Sigmoid colon (tissue), 7 donors: ENCODE results near the gene PCDHA1. TPM values are rescaled to one million over a fixed set of nuclear protein-coding genes. Genes with fewer than 3 reads are reported as not detected.

Experiments
- DNase-seq: peaks from one replicate; pipeline ENCODE4 v3.0.0-alpha.2; 2019
- H3K27ac ChIP-seq, 4 donors: fragments of 200-600 bp; sonication (generic); one replicate each; pipeline ENCODE4 v1.5.1; 2016 to 2019; ENCODE audit warnings: mild to moderate bottlenecking in 1 of 4
- H3K27me3 ChIP-seq, 3 donors: fragments of 200-600 bp; sonication (generic); one replicate each; pipeline ENCODE4 v1.5.1; 2019; ENCODE audit warnings: mild to moderate bottlenecking in 1 of 3
- H3K36me3 ChIP-seq, 4 donors: fragments of 200-600 bp; sonication (generic); one replicate each; pipeline ENCODE4 v1.5.1; 2016 to 2019
- H3K4me1 ChIP-seq, 4 donors: fragments of 200-600 bp; sonication (generic); one replicate each; pipeline ENCODE4 v1.5.1; 2017 to 2019
- H3K4me3 ChIP-seq, 4 donors: fragments of 200-600 bp; sonication (generic); one replicate each; pipeline ENCODE4 v1.5.1; 2017 to 2019; ENCODE audit warnings: mild to moderate bottlenecking in 2 of 4, moderate library complexity in 1 of 4
- H3K9me3 ChIP-seq, 4 donors: fragments of 200-600 bp in 3 of 4; sonication (generic) in 3 of 4; one replicate each; pipeline versions ENCODE4 v1.5.1 to v1.6.1; 2013 to 2019
- EP300 ChIP-seq, 4 donors: sonication (generic); formaldehyde crosslinking; IDR thresholded peaks; one replicate each; pipeline ENCODE4 v1.6.1; 2017; ENCODE audit warnings: antibody characterized with exemption in 4 of 4
- POLR2A ChIP-seq, 2 donors: fragments of 450-650 bp; IDR thresholded peaks; one replicate each; pipeline ENCODE4 v1.6.1; 2016; ENCODE audit warnings: antibody characterized with exemption in 2 of 2, mild to moderate bottlenecking in 2 of 2, moderate library complexity in 2 of 2
- POLR2AphosphoS5 ChIP-seq, 4 donors: sonication (generic); formaldehyde crosslinking; IDR thresholded peaks; one replicate each; pipeline ENCODE4 v1.6.1; 2017; ENCODE audit warnings: antibody characterized with exemption in 4 of 4
- WGBS, 2 donors: extraction: QIAGEN DNeasy Blood & Tissue Kit; methylation state at CpG; one replicate each; pipeline ENCODE4 v1.1.7; 2013; 5-methylcytosine and 5-hydroxymethylcytosine counted together
- intact Hi-C: fragments of 100-400 bp; cut with DNase I; formaldehyde crosslinking; loops from one replicate; pipeline ENCODE4 v1.15.1; 2023
- polyA plus RNA-seq, 3 donors: library from polyadenylated mRNA; stranded (reverse); fragments of 200-250 nt; gene quantifications; one replicate each; pipeline ENCODE4 v1.2.3, GENCODE V29; 2013
- total RNA-seq, 4 donors: library from RNA; depleted of rRNA; stranded (reverse); fragments of >200 nt; gene quantifications; one replicate each; pipeline ENCODE4 v1.1.0, GENCODE V29; 2016
- TF ChIP-seq, protein P1 (sequence below), 4 experiments: fragments of 450-650 bp in 3 of 4; fragments of 200-600 bp in 1 of 4; IDR thresholded peaks; one replicate each; pipeline ENCODE4 v1.5.1; 2016 to 2019; ENCODE audit warnings: antibody characterized with exemption in 4 of 4, mild to moderate bottlenecking in 3 of 4, moderate library complexity in 2 of 4
- donor health status: healthy with polysubstance abuse.
- donor health status: Bipolar disorder and iron deficiency.
- donor health status: healthy.

PCDHA1 gene
- total and polyA plus RNA-seq, 7 donors, result 0.10 TPM; not detected in 6

DNA sequence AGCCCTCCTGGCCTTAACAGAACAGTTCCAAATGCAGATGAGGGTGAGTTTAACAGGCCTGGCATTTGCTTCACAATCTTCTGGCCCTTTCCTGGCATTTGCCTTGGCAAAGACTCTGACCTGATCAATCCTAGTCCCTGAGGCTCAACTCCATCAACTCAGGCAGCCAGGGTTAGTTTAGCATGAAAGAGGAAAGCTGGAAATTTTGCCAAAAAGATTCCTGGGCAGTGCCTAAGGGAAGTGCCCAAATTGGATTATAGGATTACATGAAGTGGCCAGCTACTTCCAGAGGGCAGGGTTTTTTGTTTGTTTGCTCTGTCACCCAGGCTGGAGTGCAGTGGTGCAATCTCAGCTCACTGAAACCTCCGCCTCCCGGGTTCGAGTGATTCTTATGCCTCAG is 217.1 kb downstream of the PCDHA1 start:
- no peaks in the 10 kb centered on the region for H3K9me3 ChIP-seq
- intact Hi-C loops, result no loop called here
- 92 to 95% methylated on average over 3 of the region's 3 CpGs for WGBS, 2 donors
- H3K27me3 ChIP-seq, result peaks cover 0 to 29% (median 14%) of the 10 kb centered on the region in 3 donors
- peaks cover 0 to 13% (median 7%) of the 10 kb centered on the region in 4 donors for H3K4me1 ChIP-seq
- H3K36me3 ChIP-seq, result no peaks in the 10 kb centered on the region
- DNase-seq, result no peak
- TF ChIP-seq EP300 (IDR thresholded peaks at IDR 0.05) (no peak), POLR2A (IDR thresholded peaks at IDR 0.05) (no peak), POLR2AphosphoS5 (IDR thresholded peaks at IDR 0.05) (no peak)
- TF ChIP-seq, protein P1, sequence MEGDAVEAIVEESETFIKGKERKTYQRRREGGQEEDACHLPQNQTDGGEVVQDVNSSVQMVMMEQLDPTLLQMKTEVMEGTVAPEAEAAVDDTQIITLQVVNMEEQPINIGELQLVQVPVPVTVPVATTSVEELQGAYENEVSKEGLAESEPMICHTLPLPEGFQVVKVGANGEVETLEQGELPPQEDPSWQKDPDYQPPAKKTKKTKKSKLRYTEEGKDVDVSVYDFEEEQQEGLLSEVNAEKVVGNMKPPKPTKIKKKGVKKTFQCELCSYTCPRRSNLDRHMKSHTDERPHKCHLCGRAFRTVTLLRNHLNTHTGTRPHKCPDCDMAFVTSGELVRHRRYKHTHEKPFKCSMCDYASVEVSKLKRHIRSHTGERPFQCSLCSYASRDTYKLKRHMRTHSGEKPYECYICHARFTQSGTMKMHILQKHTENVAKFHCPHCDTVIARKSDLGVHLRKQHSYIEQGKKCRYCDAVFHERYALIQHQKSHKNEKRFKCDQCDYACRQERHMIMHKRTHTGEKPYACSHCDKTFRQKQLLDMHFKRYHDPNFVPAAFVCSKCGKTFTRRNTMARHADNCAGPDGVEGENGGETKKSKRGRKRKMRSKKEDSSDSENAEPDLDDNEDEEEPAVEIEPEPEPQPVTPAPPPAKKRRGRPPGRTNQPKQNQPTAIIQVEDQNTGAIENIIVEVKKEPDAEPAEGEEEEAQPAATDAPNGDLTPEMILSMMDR (IDR thresholded peaks at IDR 0.05), result no peak
- H3K4me3 ChIP-seq, result no peak overlapping the region
- no peak overlapping the region for H3K27ac ChIP-seq

DNA sequence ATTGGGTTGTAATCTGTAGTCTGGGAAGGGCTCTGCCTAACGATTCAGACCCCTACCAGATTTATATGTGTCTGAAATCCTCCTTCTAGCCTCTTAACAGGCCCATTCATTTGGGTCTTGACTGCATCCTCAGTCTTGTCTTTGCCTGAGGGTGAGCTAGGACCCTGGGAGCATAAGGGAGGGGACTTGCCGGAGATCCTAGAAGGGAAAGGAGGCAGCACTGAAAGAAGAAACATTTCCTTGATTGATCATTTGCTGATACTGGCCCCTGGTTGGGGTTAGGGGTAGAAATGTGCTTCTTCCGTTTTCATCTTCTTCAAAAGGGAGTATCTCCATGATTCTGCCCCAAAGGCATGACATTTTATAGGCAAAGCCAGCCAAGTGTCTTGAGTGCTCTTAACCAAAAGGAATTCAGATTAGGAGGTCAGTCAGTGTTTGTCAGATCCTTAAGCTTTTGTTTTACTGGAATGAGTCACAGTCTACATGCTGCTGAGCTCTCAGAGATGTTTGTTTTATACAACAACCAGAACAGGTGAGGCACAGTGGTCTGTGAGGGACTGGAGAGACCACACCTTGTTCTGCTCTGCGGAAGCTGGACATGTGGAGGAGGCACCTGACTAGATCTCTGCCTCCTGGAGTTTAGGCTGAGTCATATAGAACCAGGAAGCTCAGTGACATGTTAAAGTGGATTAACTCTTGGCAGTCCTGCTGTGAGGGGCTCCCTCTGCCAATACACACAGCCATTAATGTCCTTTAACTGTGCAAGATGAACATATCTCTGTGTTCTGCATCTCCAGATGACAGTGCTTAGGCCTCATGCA is 218.1 kb downstream of the PCDHA1 start:
- no peak for DNase-seq
- H3K9me3 ChIP-seq, result no peaks in the 10 kb centered on the region
- H3K36me3 ChIP-seq, result no peaks in the 10 kb centered on the region
- H3K27me3 ChIP-seq, result peaks cover 0 to 28% (median 14%) of the 10 kb centered on the region in 3 donors
- 29% methylated on average over 4 of the region's 4 CpGs for WGBS, 2 donors
- H3K4me1 ChIP-seq, result peaks cover 0 to 13% (median 7%) of the 10 kb centered on the region in 4 donors
- H3K4me3 ChIP-seq, result no peak overlapping the region
- H3K27ac ChIP-seq, result no peak overlapping the region
- TF ChIP-seq POLR2A (IDR thresholded peaks at IDR 0.05) (no peak), POLR2AphosphoS5 (IDR thresholded peaks at IDR 0.05) (no peak), EP300 (IDR thresholded peaks at IDR 0.05) (no peak)
- TF ChIP-seq, protein P1 (IDR thresholded peaks at IDR 0.05), result no peak
- intact Hi-C loops, result no loop called here

DNA sequence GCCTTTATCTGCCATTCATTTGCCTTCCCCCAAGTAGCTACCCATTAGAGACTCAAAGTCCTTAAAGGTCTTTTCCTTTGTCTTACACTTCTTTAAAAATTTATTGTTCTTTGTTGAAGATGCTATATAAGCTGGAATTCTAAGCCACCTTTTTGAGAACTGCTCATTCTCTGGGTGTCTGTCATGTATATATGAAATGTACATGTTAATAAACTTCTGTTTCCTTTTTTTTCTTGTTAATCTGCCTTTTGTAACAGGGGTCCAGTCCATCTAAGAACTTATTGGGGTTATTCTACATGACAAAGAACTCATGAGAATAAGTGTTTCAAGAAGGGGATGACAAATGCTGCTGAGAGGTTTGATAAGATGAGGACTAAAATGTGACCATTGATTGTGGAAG is 221.9 kb downstream of the PCDHA1 start:
- no peak overlapping the region for H3K27ac ChIP-seq
- no peak for DNase-seq
- no peak for TF ChIP-seq POLR2AphosphoS5 (IDR thresholded peaks at IDR 0.05)
- no peak for TF ChIP-seq POLR2A (IDR thresholded peaks at IDR 0.05)
- TF ChIP-seq, protein P1 (IDR thresholded peaks at IDR 0.05), result no peak
- TF ChIP-seq EP300 (IDR thresholded peaks at IDR 0.05), result no peak
- H3K4me3 ChIP-seq, result no peak overlapping the region
- H3K27me3 ChIP-seq, result no peaks in the 10 kb centered on the region
- H3K9me3 ChIP-seq, result no peaks in the 10 kb centered on the region
- no peaks in the 10 kb centered on the region for H3K4me1 ChIP-seq
- no peaks in the 10 kb centered on the region for H3K36me3 ChIP-seq
- intact Hi-C loops, result no loop called here

DNA sequence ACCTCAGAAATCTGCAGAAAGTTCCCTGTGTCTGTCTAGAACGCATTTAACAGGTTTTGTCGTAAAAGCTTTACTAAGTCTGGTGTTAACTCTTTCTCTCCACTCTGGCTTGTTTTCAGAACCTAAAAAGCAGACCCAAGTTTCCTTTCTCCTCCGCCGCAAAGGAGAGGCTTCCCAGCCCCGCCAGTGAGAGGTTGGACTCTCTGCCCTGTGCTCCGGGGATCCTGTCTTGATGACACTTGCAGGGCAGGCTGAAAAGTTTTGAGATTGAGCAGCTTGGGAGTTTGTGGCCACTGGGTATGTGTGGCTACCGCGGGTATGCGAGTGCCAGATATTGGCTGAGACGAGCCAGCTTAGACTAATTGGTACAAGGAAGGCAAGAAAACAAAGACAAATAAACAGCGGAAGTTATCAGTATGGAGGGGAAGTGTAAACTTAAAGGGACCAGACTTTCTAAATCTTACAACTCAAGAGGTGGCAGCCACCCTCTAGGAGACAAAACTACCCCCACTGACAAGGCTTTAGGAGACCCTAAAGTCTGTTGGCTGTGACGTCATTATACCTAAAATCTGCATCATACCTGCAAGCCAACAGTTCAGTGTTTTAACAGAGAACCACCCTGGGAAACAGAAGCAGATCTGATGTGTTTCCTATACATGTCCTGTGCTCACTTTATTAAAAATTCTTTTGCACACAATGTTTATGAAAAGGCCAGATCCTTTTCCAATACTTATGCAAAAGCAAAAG is 224.3 kb downstream of the PCDHA1 start:
- no peak overlapping the region for H3K27ac ChIP-seq
- H3K4me1 ChIP-seq, result no peaks in the 10 kb centered on the region
- H3K36me3 ChIP-seq, result no peaks in the 10 kb centered on the region
- no peak for DNase-seq
- H3K27me3 ChIP-seq, result no peaks in the 10 kb centered on the region
- TF ChIP-seq, protein P1 (IDR thresholded peaks at IDR 0.05), result no peak
- TF ChIP-seq EP300 (IDR thresholded peaks at IDR 0.05) (no peak), POLR2AphosphoS5 (IDR thresholded peaks at IDR 0.05) (no peak), POLR2A (IDR thresholded peaks at IDR 0.05) (no peak)
- no peaks in the 10 kb centered on the region for H3K9me3 ChIP-seq
- intact Hi-C loops, result no loop called here
- 41 to 52% methylated on average over 12 of the region's 12 CpGs for WGBS, 2 donors
- no peak overlapping the region for H3K4me3 ChIP-seq
